Measurements from ENCODE around the gene RNF130. TPM values are rescaled to one million over a fixed set of nuclear protein-coding genes. Genes with fewer than 3 reads are reported as not detected.
A peak's percentile ranks its signal among the peaks of the same experiment; 100 is the strongest.

The RNF130 gene
- total RNA-seq, 1 donor from 2014 or later: 183 TPM

- H3K4me1 Mint-ChIP-seq: peaks cover 18% of the 10 kb centered on the region
- no peak overlapping the region for H3K9ac ChIP-seq
- peaks cover 9% of the 10 kb centered on the region for H3K9me3 ChIP-seq (ENCODE audit: low read depth)
- H3K4me3 ChIP-seq: no peak overlapping the region
- peaks cover 11% of the 10 kb centered on the region for H3K4me1 ChIP-seq
- H3K27me3 Mint-ChIP-seq (ENCODE audit: insufficient read depth, low read depth): peaks cover 16% of the 10 kb centered on the region
- H3F3A ChIP-seq (ENCODE audit: low read depth): peaks cover 29% of the 10 kb centered on the region
- no peaks in the 10 kb centered on the region for H3K36me3 ChIP-seq
- no peak overlapping the region for H3K27ac Mint-ChIP-seq
- peaks cover 29% of the 10 kb centered on the region for H3K9me3 Mint-ChIP-seq
- no peak overlapping the region for H3K4me2 ChIP-seq
- TF ChIP-seq, protein P1, sequence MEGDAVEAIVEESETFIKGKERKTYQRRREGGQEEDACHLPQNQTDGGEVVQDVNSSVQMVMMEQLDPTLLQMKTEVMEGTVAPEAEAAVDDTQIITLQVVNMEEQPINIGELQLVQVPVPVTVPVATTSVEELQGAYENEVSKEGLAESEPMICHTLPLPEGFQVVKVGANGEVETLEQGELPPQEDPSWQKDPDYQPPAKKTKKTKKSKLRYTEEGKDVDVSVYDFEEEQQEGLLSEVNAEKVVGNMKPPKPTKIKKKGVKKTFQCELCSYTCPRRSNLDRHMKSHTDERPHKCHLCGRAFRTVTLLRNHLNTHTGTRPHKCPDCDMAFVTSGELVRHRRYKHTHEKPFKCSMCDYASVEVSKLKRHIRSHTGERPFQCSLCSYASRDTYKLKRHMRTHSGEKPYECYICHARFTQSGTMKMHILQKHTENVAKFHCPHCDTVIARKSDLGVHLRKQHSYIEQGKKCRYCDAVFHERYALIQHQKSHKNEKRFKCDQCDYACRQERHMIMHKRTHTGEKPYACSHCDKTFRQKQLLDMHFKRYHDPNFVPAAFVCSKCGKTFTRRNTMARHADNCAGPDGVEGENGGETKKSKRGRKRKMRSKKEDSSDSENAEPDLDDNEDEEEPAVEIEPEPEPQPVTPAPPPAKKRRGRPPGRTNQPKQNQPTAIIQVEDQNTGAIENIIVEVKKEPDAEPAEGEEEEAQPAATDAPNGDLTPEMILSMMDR (IDR thresholded peaks at IDR 0.05): no peak
- peaks cover 14% of the 10 kb centered on the region for H4K20me1 ChIP-seq (ENCODE audit: low read depth)
- peaks cover 17% of the 10 kb centered on the region for H3K27me3 ChIP-seq
- peaks cover 10% of the 10 kb centered on the region for H3K36me3 Mint-ChIP-seq
- H3K4me3 Mint-ChIP-seq: no peak overlapping the region
- H2AFZ ChIP-seq (replicated peaks): no peak overlapping the region
- H3K79me2 ChIP-seq (ENCODE audit: low read depth): peaks cover 20% of the 10 kb centered on the region
- H3K27ac ChIP-seq: no peak overlapping the region
- DNase-seq (ENCODE audit: low spot score): no peak
Observed at GRCh38 chr5:180074462-180074861, 2.9 kb upstream of the RNF130 start.

DNA sequence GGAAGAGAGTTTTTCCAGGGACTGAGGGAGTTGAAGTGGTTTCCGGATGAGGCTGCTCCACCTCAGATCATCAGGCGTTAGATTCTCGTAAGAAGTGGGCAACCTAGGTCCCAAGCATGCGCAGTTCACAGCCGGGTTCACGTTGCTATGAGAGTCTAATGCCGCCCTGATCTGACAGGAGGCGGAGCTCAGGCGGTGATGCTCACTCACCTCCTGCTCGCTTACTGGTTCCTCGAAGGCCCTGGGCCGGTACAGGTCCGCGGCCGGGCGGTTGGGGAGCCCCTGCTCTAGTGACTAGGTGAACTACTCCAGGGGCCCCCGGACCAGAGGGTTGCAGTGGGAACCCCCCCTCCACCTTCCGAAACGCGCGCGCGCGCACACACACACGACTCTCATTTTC is 997 bp upstream of the RNF130 start:
- H3K36me3 Mint-ChIP-seq: peaks cover 8% of the 10 kb centered on the region

GRCh38 chr5:180072256-180072548 is 643 bp upstream of the RNF130 start:
- Mint-ChIP-seq H3K4me3 (peak overlapping the region; percentile 82), H3K4me1 (peaks cover 38% of the 10 kb centered on the region), H3K9me3 (peaks cover 15% of the 10 kb centered on the region), H3K36me3 (peaks cover 9% of the 10 kb centered on the region), H3K27me3 (ENCODE audit: insufficient read depth, low read depth) (peaks cover 12% of the 10 kb centered on the region), H3K27ac (no peak overlapping the region)
- H3K36me3 ChIP-seq: no peaks in the 10 kb centered on the region
- peaks cover 37% of the 10 kb centered on the region for H4K20me1 ChIP-seq (ENCODE audit: low read depth)
- peaks cover 33% of the 10 kb centered on the region for H3K4me1 ChIP-seq
- no peak overlapping the region for H3K27ac ChIP-seq
- TF ChIP-seq EZH2 (IDR thresholded peaks at IDR 0.05): no peak
- no peak for TF ChIP-seq EZH2phosphoT487 (IDR thresholded peaks at IDR 0.05)
- TF ChIP-seq, protein P1 (IDR thresholded peaks at IDR 0.05): no peak
- H3F3A ChIP-seq (ENCODE audit: low read depth): peaks cover 38% of the 10 kb centered on the region
- DNase-seq (ENCODE audit: low spot score): no peak
- H3K4me3 ChIP-seq: peak overlapping the region; percentile 86
- H3K4me2 ChIP-seq: no peak overlapping the region
- no peak overlapping the region for H2AFZ ChIP-seq (replicated peaks)
- no peak overlapping the region for H3K9ac ChIP-seq
- peaks cover 17% of the 10 kb centered on the region for H3K27me3 ChIP-seq
- peaks cover 9% of the 10 kb centered on the region for H3K9me3 ChIP-seq (ENCODE audit: low read depth)
- H3K79me2 ChIP-seq (ENCODE audit: low read depth): peaks cover 43% of the 10 kb centered on the region

More for the DNA sequence above, 997 bp upstream of the RNF130 start:
- H3K9me3 ChIP-seq (ENCODE audit: low read depth): peaks cover 9% of the 10 kb centered on the region
- Mint-ChIP-seq H3K9me3 (peaks cover 15% of the 10 kb centered on the region), H3K27me3 (ENCODE audit: insufficient read depth, low read depth) (peaks cover 12% of the 10 kb centered on the region), H3K4me1 (peaks cover 34% of the 10 kb centered on the region), H3K27ac (no peak overlapping the region), H3K4me3 (peak overlapping the region; percentile 82)
- no peak for DNase-seq (ENCODE audit: low spot score)
- H3K4me3 ChIP-seq: no peak overlapping the region
- H2AFZ ChIP-seq (replicated peaks): no peak overlapping the region
- H3F3A ChIP-seq (ENCODE audit: low read depth): peaks cover 38% of the 10 kb centered on the region
- H3K27me3 ChIP-seq: peaks cover 17% of the 10 kb centered on the region
- H3K4me1 ChIP-seq: peaks cover 30% of the 10 kb centered on the region
- no peak overlapping the region for H3K4me2 ChIP-seq
- TF ChIP-seq EZH2 (IDR thresholded peaks at IDR 0.05) (no peak), EZH2phosphoT487 (IDR thresholded peaks at IDR 0.05) (no peak)
- TF ChIP-seq, protein P1 (IDR thresholded peaks at IDR 0.05): no peak
- peaks cover 33% of the 10 kb centered on the region for H4K20me1 ChIP-seq (ENCODE audit: low read depth)
- H3K9ac ChIP-seq: no peak overlapping the region
- H3K36me3 ChIP-seq: no peaks in the 10 kb centered on the region
- H3K79me2 ChIP-seq (ENCODE audit: low read depth): peaks cover 39% of the 10 kb centered on the region
- no peak overlapping the region for H3K27ac ChIP-seq
